Stomach (tissue), 4 donors: ENCODE measurements around the gene SRSF4.

ENCODE experiments used
- CTCF ChIP-seq, 7 experiments: fragments of 450-650 bp in 4 of 7; fragments of 200-600 bp in 3 of 7; sonication (generic) in 3 of 7; IDR thresholded peaks; one replicate each; pipeline ENCODE4 v1.5.1; 2016 to 2019; ENCODE audit warnings: antibody characterized with exemption in 7 of 7, control low read depth in 2 of 7, mild to moderate bottlenecking in 1 of 7
- POLR2A ChIP-seq, 4 donors: fragments of 450-650 bp; IDR thresholded peaks; one replicate each; pipeline ENCODE4 v1.6.1; 2016; ENCODE audit warnings: antibody characterized with exemption in 4 of 4, control low read depth in 2 of 4, mild to moderate bottlenecking in 1 of 4, moderate library complexity in 1 of 4
- POLR2AphosphoS5 ChIP-seq, 3 donors: sonication (generic); formaldehyde crosslinking; IDR thresholded peaks; one replicate each; pipeline ENCODE4 v1.6.1; 2016; ENCODE audit warnings: antibody characterized with exemption in 3 of 3

DNA sequence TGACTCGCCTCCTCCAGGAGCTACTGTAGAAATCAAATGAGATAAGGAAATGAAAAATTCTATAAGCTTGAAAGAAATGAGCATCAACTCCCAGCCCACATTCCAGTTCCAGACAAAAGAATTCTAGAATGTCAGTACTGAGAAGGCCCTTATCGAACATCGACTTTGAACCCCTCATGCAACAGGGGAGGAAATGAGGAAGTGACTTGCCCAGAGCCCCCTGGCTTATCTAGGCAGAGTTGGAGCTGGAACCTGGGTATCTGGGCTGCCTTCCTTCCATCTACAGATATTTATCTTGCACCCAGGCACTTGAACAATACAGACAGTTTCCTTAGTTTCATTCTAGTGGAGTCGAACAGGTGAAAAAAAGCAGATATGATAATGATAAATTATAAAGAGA, 26.7 kb upstream of the SRSF4 start:
- TF ChIP-seq POLR2A (IDR thresholded peaks at IDR 0.05) (no peak), CTCF (IDR thresholded peaks at IDR 0.05) (no peak), POLR2AphosphoS5 (IDR thresholded peaks at IDR 0.05) (no peak)
